ENCODE results near the gene TMEM201.
A peak's percentile ranks its signal among the peaks of the same experiment; 100 is the strongest.

Gene TMEM201

GRCh38 chr1:9580942-9581341, 7.8 kb upstream of the TMEM201 start:
- no peak for DNase-seq (ENCODE audit: low read depth in 2 of 2)

DNA sequence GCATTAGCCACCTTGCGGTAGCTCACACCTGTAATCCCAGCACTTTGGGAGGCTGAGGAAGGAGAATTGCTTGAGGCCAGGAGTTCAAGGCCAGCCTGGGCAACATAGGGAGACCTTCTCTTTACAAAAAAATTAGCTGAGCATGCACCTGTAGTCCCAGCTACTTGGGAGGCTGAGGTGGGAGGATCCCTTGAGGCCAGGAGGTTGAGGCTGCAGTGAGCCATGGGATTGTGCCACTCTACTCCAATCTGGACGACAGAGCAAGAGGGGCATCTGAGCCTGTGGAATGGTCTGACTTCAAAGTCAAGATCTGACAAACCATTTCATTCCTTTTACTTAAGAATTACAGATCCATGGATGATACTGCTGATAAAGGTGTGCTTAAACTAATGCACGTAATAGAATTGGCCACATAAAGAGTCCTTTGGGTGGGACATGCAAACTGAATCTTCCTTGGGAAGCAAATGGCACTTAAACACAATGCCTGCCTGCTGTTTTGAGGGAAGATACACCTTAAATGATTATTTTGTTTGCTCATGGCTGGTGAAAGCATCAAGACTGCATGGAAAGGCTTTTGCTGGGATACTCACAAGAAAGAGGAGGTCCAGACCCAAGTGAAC, 2.5 kb upstream of the TMEM201 start:
- no peak for DNase-seq (ENCODE audit: low read depth in 2 of 2)

- peak; percentile 20 for DNase-seq (ENCODE audit: low read depth in 2 of 2)
These were observed 520 bp downstream of the TMEM201 start for GRCh38 chr1:9589144-9589718.

GRCh38 chr1:9589719-9590157, 1.0 kb downstream of the TMEM201 start:
- DNase-seq (ENCODE audit: low read depth in 2 of 2) = no peak

DNA sequence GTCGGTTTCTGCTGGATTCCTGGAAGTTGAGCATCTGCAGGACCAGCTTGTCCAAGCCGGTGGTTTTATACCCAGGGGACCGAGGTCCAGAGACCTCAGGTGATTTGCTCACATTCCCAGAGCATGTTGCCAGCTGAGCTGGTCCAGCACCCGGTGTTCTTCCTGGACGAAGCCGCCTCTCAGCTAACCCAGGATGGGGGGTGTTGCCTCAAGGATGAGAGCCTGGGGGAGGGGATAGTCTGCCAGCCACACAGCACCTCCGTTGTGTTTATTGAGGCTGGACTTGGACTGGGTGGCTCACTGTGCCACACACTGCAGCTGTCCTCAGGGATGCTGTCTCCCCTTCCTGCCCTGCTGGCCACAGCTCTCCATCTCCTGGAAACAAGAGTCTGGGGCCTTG, 1.5 kb downstream of the TMEM201 start:
- no peak for DNase-seq (ENCODE audit: low read depth in 2 of 2)

DNA sequence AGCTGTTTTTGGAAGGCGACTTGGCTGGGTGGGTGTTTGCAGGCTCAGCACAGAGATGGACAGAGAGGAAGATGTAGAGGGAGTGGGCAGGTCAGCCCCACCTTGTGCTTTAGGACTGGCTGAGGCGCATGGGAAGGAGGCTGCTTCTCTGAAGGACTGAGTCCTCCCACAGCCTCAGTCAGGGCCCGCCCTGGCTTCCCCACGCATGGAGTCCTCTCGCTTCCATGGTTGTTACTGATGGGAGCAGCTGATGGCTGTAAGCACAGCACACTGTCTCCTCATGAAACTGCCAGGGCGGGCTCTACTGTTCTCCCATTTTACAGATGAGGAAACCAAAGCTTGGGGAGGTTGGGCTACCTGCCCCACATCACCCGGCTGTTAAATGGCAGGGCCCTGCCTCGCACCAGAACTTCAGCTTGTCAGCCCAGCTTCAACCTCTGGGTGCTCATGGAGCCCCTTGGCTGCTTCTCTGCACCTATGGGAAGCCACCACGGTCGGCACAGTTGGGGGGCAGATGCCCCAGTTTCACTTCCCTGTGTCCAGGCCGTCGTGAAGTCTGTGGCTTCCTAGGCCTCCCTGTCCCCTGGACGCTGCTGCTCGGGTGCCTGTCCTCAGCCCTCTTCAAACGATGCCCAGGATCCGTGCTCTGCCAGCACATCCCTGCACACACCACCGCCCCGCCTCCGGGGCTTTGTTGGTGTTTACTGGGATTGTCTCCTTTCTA, 2.4 kb downstream of the TMEM201 start:
- DNase-seq (ENCODE audit: low read depth in 2 of 2) = no peak

DNA sequence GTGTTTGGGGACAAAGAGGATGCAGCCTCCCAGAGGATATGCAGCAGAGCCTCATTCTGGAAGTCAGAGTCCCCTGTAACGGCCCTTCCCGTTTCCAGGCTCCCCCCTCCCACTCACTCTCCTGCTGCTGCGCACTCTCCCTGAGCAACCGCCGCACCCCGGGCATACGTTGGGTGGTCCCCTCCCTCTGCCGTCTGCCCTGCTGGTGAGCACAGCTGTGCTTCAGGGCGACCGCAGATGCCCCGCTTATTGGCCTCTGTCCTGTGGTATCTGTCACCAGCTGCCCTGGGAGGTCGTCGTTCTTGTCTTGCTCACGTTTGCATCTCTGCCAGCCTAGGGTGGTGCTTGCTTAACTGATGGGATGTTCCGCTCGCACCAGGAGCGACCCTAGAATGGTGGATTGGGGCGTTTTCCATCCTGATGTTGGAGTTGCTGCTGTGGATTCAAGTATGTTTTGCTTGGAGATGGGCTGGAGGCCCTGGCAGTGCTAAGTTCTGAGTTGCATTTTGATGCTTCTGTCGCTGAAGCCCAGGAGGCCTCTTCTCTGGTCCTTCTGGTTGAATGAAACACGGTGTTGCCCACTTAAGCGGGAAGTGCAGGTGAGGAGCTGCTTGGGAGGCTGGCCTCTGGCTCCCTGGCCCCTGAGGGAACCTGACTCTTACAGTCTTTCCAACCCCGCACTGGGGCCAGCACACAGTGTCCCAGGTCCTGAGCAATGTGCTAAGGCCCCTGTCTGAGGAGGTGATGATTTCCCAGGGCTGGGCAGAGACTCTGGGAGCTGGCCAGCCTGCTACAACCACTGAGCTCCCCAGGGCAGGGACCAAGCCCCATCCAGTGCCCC, 3.2 kb downstream of the TMEM201 start:
- no peak for DNase-seq (ENCODE audit: low read depth in 2 of 2)

GRCh38 chr1:9592510-9593075, 3.9 kb downstream of the TMEM201 start:
- DNase-seq (ENCODE audit: low read depth in 2 of 2) = no peak

GRCh38 chr1:9593147-9593491, 4.4 kb downstream of the TMEM201 start:
- no peak for DNase-seq (ENCODE audit: low read depth in 2 of 2)

- DNase-seq (ENCODE audit: low read depth in 2 of 2) = peak; percentile 23 to 28
These were observed 5.1 kb downstream of the TMEM201 start for GRCh38 chr1:9593492-9594465.

- DNase-seq (ENCODE audit: low read depth in 2 of 2) = no peak
These were observed 5.9 kb downstream of the TMEM201 start for GRCh38 chr1:9594471-9595155.

GRCh38 chr1:9595156-9595967, 6.7 kb downstream of the TMEM201 start:
- DNase-seq (ENCODE audit: low read depth in 2 of 2) = no peak

GRCh38 chr1:9595968-9596340, 7.2 kb downstream of the TMEM201 start:
- no peak for DNase-seq (ENCODE audit: low read depth in 2 of 2)

- DNase-seq (ENCODE audit: low read depth in 2 of 2) = no peak
These were observed 7.9 kb downstream of the TMEM201 start for GRCh38 chr1:9596415-9597123.

GRCh38 chr1:9597361-9598315, 8.9 kb downstream of the TMEM201 start:
- DNase-seq (ENCODE audit: low read depth in 2 of 2) = no peak

GRCh38 chr1:9598316-9598700, 9.6 kb downstream of the TMEM201 start:
- no peak for DNase-seq (ENCODE audit: low read depth in 2 of 2)

- no peak for DNase-seq (ENCODE audit: low read depth in 2 of 2)
These were observed 11.0 kb downstream of the TMEM201 start for GRCh38 chr1:9599741-9600140.
